BE2C (cell line): ENCODE data around the gene PCDHB3. TPM values are rescaled to one million over a fixed set of nuclear protein-coding genes. Genes with fewer than 3 reads are reported as not detected.

Source experiments
- DNase-seq: peaks from one replicate; pipeline ENCODE4 v3.0.0-alpha.2; 2020
- H3K27me3 ChIP-seq: fragments of 250-450 bp; sonication (Bioruptor Pico); 2 replicates; pipeline ENCODE4 v1.5.1; 2020; ENCODE audit warnings: mild to moderate bottlenecking
- H3K36me3 ChIP-seq: fragments of 250-450 bp; sonication (Bioruptor Pico); 2 replicates; pipeline ENCODE4 v1.5.1; 2020; ENCODE audit warnings: mild to moderate bottlenecking
- H3K4me1 ChIP-seq: fragments of 250-450 bp; sonication (Bioruptor Pico); 2 replicates; pipeline ENCODE4 v1.5.1; 2020
- H3K4me3 ChIP-seq: 2 replicates; pipeline ENCODE4 v1.5.1; 2011; ENCODE audit warnings: low read depth, low read length
- H3K9me3 ChIP-seq: fragments of 250-450 bp; sonication (Bioruptor Pico); 2 replicates; pipeline ENCODE4 v1.5.1; 2020
- polyA plus RNA-seq: library from polyadenylated mRNA; unstranded; fragments of >200 nt; gene quantifications from one replicate; pipeline ENCODE4 v1.2.1, GENCODE V29; 2012; ENCODE audit warnings: low read depth, missing spikeins; ENCODE audit not compliant: insufficient read length, insufficient read depth
- TF ChIP-seq, protein P1 (sequence below): IDR thresholded peaks from 2 replicates; pipeline ENCODE4 v1.5.1; 2012; ENCODE audit warnings: mild to moderate bottlenecking, low read depth, low read length

Gene PCDHB3
- polyA plus RNA-seq, result 2.3 TPM

DNA sequence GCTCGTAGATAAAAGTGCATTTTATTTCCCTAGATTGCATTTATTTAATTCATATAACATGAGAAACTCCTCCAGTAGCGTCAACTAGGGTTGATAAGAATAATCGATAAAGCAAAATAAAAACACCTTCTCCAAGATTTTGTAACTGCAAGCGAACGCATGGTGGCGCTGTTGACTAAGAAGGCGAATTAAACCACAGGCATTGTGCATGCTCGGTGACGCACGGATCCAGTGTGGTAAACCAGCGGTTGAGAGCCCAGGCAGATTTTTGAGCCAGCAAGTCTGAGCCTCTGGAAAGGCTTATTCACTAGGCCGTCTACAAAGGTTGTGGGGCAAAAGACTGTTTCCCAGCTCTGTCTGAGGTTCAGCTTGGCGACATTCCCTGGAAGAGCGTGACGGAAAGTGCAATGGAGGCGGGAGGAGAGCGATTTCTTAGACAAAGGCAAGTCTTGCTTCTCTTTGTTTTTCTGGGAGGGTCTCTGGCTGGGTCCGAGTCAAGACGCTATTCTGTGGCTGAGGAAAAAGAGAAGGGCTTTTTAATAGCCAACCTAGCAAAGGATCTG, at the start of gene PCDHB3:
PCDHB3 (plus strand) TSS at position 231 of the 563 bp plus-strand sequence; CDS start at position 408, 177 bp downstream.
- Histone ChIP-seq H3K9me3 (no peaks in the 10 kb centered on the region), H3K4me1 (no peaks in the 10 kb centered on the region), H3K4me3 (no peak within 1 kb of the TSS), H3K36me3 (no peaks in the 10 kb centered on the region), H3K27me3 (no peaks in the 10 kb centered on the region)
- TF ChIP-seq, protein P1, sequence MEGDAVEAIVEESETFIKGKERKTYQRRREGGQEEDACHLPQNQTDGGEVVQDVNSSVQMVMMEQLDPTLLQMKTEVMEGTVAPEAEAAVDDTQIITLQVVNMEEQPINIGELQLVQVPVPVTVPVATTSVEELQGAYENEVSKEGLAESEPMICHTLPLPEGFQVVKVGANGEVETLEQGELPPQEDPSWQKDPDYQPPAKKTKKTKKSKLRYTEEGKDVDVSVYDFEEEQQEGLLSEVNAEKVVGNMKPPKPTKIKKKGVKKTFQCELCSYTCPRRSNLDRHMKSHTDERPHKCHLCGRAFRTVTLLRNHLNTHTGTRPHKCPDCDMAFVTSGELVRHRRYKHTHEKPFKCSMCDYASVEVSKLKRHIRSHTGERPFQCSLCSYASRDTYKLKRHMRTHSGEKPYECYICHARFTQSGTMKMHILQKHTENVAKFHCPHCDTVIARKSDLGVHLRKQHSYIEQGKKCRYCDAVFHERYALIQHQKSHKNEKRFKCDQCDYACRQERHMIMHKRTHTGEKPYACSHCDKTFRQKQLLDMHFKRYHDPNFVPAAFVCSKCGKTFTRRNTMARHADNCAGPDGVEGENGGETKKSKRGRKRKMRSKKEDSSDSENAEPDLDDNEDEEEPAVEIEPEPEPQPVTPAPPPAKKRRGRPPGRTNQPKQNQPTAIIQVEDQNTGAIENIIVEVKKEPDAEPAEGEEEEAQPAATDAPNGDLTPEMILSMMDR, result peak; percentile 65
- DNase-seq, result peak; percentile 68

DNA sequence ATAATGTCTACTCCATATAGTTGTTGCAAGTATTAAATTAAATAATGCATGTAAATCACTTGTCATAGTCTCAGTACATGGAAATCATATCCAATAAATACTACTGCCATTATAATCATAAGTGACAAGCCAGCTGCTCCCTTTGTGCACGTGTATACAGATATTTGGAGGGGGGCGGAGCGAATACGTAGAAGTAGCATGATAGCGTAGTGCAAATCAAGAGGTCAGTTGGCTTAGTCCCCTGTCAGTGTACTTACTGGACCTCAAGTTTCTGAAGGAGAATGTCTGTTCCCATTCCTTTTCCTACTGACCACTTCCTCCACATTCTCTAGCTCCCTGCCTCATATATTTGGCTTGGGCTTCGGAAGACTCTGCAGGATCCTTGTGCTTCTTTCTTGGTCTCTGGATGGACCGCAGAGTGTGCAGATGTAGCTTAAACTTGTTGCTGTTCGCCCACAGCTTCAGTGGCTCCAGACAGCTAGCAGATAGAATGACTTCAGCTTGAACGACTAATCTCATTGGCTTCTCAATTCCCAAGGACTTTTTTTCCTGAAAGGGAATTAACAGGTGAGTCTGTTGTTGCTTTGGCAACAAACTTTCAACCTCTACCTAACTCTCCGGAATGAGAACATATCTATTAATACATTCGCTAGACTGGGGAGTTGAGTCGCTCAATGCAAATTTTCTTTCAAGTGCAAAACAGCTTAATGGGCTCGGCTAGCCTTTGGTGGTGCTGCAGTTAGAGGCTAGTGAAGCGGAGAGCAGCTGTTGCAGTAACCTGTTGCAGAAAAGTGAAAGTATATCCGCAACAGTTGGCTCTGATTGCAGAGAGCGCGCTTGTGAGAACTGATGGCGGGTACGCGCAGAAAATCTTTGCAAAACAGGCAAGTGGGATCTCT, 49.4 kb upstream of the PCDHB3 start, which contains the start of gene PCDHB1:
PCDHB1 (plus strand) TSS at position 753 of the 899 bp plus-strand sequence; CDS start at position 850, 97 bp downstream.
- peak within 1 kb of the TSS; percentile 84 for H3K4me3 ChIP-seq
- no peaks in the 10 kb centered on the region for H3K36me3 ChIP-seq
- H3K9me3 ChIP-seq, result no peaks in the 10 kb centered on the region
- TF ChIP-seq, protein P1, result no peak
- H3K27me3 ChIP-seq, result peaks cover 4% of the 10 kb centered on the region; the same call in 1 of the 2 replicates
- no peaks in the 10 kb centered on the region for H3K4me1 ChIP-seq
- DNase-seq, result no peak

DNA sequence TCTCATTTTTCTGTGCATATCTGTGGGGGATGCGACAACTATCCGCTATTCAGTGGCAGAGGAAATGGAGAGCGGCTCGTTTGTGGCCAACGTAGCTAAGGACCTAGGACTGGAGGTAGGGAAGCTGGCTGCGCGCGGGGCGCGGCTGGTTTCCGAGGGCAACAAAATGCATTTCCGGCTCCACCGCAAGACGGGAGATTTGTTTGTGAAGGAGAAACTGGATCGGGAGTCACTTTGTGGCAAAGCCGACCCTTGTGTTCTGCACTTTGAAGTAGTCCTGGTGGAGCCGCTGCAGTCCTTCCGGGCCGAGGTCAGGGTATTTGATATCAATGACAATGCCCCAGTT, 48.8 kb upstream of the PCDHB3 start:
- Histone ChIP-seq H3K9me3 (no peaks in the 10 kb centered on the region), H3K4me1 (no peaks in the 10 kb centered on the region), H3K27me3 (peaks cover 4% of the 10 kb centered on the region; the same call in 1 of the 2 replicates), H3K36me3 (no peaks in the 10 kb centered on the region), H3K4me3 (peak overlapping the region; percentile 84)
- TF ChIP-seq, protein P1, result no peak
- DNase-seq, result no peak

DNA sequence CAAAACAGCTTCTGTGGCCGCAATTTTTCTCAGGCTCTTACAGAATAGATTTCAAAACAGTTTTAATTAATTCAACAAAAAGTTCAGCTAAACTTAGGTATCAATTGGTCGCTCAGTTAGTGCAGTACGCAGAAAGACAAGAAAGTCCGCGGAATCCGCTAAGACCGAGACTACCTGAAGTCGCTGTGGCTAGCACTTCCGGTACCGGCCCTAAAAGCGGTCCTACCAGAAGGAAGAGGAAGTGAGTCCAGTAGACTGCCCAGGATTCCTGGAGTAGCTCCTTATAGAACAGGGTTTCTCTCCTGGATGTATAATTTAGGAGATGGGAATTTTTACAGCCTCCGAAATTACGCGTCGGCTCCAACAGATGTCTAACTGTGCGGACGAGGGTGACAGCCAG, 22.4 kb upstream of the PCDHB3 start:
- peaks cover 3% of the 10 kb centered on the region for H3K9me3 ChIP-seq
- DNase-seq, result peak; percentile 70
- H3K4me1 ChIP-seq, result no peaks in the 10 kb centered on the region
- H3K27me3 ChIP-seq, result no peaks in the 10 kb centered on the region
- H3K4me3 ChIP-seq, result peak overlapping the region; percentile 88
- TF ChIP-seq, protein P1, result no peak
- no peaks in the 10 kb centered on the region for H3K36me3 ChIP-seq

DNA sequence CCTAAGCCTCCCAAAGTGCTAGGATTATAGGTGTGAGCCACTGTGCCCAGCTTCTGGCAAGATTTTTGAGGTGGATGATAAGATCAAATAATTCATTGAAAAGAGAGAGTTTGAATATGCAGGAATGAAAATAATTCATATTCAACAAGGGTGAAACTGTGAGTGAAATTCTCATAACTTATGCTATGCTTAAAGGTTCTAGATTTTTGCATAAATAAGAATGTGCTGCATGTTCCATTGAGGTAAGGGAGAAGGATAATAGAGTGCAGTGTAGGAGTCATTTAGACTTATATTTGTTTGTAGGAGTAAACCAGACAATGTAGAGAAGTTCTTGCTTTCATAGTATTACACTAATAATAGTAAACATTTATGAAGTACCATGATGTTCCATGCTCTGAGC, 18.0 kb upstream of the PCDHB3 start:
- TF ChIP-seq, protein P1, result no peak
- DNase-seq, result no peak
- no peaks in the 10 kb centered on the region for H3K36me3 ChIP-seq
- no peak overlapping the region for H3K4me3 ChIP-seq
- H3K4me1 ChIP-seq, result no peaks in the 10 kb centered on the region
- H3K9me3 ChIP-seq, result peaks cover 3% of the 10 kb centered on the region
- no peaks in the 10 kb centered on the region for H3K27me3 ChIP-seq
